Chondrocyte (in vitro differentiated cells): ENCODE results near the gene MECP2. TPM values are rescaled to one million over a fixed set of nuclear protein-coding genes. Genes with fewer than 3 reads are reported as not detected.

ENCODE experiments used
- DNase-seq: peaks from one replicate; pipeline ENCODE4 v3.0.0; 2021; ENCODE audit warnings: mixed read lengths, low spot score
- H3K27ac Mint-ChIP-seq: one replicate; pipeline ENCODE4 v1.8.0; 2021; ENCODE audit warnings: mild to moderate bottlenecking, moderate library complexity, mixed read lengths; ENCODE audit not compliant: unreplicated experiment
- H3K27me3 Mint-ChIP-seq: 2 replicates; pipeline ENCODE4 v1.8.0; 2021; ENCODE audit warnings: low read depth, mixed read lengths
- H3K36me3 Mint-ChIP-seq: 2 replicates; pipeline ENCODE4 v1.8.0; 2021; ENCODE audit warnings: low read depth, mixed read lengths
- H3K4me1 Mint-ChIP-seq: 2 replicates; pipeline ENCODE4 v1.8.0; 2021; ENCODE audit warnings: low read depth, mild to moderate bottlenecking, mixed read lengths
- H3K4me3 Mint-ChIP-seq: one replicate; pipeline ENCODE4 v1.8.0; 2021; ENCODE audit warnings: mild to moderate bottlenecking, moderate library complexity, mixed read lengths; ENCODE audit not compliant: unreplicated experiment
- H3K9me3 Mint-ChIP-seq: 2 replicates; pipeline ENCODE4 v1.8.0; 2021; ENCODE audit warnings: low read depth, mixed read lengths
- CTCF ChIP-seq: fragments of 200-600 bp; sonication (generic); IDR thresholded peaks from 2 replicates; pipeline ENCODE4 v1.5.0; 2021; ENCODE audit warnings: antibody characterized with exemption, mild to moderate bottlenecking, moderate library complexity
- total RNA-seq: library from RNA; stranded (reverse); gene quantifications from 3 replicates; pipeline ENCODE4 v1.2.1, GENCODE V29; 2021

Gene MECP2
- total RNA-seq, 1 donor from 2014 or later: 32.3 TPM

GRCh38 chrX:154074199-154074598 is 23.3 kb downstream of the MECP2 start:
- Mint-ChIP-seq H3K4me3 (no peak overlapping the region), H3K4me1 (peaks cover 21% of the 10 kb centered on the region), H3K27ac (peak overlapping the region; percentile 75), H3K36me3 (peaks cover 2% of the 10 kb centered on the region), H3K27me3 (no peaks in the 10 kb centered on the region), H3K9me3 (peaks cover 2% of the 10 kb centered on the region)
- DNase-seq: no peak
- no peak for TF ChIP-seq CTCF

DNA sequence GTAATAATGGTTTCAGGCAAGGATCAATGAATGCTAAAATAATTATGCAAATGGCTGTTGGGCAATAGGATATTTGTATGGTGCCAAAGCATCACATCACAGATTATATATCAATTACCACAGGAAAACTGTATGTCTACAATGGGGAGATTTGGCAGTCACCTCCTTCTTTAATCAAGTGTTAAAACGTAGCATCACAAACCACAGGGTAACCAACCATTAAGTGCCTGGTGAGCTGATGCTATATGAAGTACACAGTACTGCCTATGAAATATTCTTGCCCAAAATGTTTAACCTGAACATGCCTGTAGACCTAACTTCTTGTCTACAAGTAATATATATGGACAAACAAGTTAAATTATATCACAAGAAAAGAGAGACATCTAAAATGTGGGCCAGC is 25.3 kb downstream of the MECP2 start:
- Mint-ChIP-seq H3K9me3 (peaks cover 5% of the 10 kb centered on the region), H3K27ac (peak overlapping the region; percentile 5), H3K4me3 (no peak overlapping the region), H3K27me3 (no peaks in the 10 kb centered on the region), H3K36me3 (no peaks in the 10 kb centered on the region), H3K4me1 (peaks cover 24% of the 10 kb centered on the region)
- TF ChIP-seq CTCF: no peak
- no peak for DNase-seq

DNA sequence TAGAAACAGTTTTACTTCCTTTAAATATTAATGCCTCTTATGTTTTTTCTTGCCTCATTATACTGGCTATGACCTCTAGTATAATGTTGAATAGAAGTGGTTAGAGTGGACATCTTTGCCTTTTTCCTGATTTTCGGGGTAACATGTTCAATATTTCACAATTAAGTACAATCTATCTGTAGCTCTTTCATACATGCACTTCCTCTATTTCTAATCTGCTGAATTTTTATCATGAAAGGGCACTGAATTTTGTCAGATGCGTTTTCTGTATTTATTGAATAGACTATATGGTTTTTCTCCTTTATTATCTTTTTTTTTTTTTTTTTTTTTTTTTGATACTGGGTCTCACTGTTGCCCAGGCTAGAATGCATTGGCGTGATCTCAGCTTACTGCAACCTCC is 29.0 kb downstream of the MECP2 start:
- Mint-ChIP-seq H3K4me3 (no peak overlapping the region), H3K27me3 (no peaks in the 10 kb centered on the region), H3K27ac (no peak overlapping the region), H3K4me1 (peaks cover 18% of the 10 kb centered on the region), H3K9me3 (peaks cover 3% of the 10 kb centered on the region), H3K36me3 (no peaks in the 10 kb centered on the region)
- no peak for DNase-seq
- no peak for TF ChIP-seq CTCF

- Mint-ChIP-seq H3K9me3 (peaks cover 3% of the 10 kb centered on the region), H3K36me3 (no peaks in the 10 kb centered on the region), H3K27me3 (no peaks in the 10 kb centered on the region), H3K4me3 (no peak overlapping the region), H3K4me1 (peaks cover 28% of the 10 kb centered on the region), H3K27ac (no peak overlapping the region)
- no peak for DNase-seq
- no peak for TF ChIP-seq CTCF
Measured at GRCh38 chrX:154064637-154065435, 32.7 kb downstream of the MECP2 start.

DNA sequence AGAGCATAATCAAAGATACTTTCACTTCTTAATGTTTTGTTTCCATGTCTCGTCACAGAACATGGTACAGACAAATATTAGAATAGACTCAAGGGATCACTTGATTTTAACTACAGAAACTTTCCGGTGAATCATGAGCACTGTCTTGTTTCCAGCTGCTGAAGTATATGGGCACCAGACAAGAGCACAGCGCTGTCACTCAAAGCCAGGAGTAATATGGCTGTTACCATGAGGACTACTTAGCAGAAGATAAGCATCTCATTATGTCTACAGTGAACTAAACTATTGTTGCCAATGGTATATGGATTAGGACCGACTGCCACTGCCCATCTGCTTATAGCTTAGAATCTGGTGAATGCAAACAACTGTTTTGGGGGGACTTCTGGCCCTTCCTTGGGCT is 34.3 kb downstream of the MECP2 start:
- Mint-ChIP-seq H3K27ac (no peak overlapping the region), H3K27me3 (no peaks in the 10 kb centered on the region), H3K36me3 (no peaks in the 10 kb centered on the region), H3K4me3 (no peak overlapping the region), H3K9me3 (no peaks in the 10 kb centered on the region), H3K4me1 (peaks cover 43% of the 10 kb centered on the region)
- DNase-seq: no peak
- TF ChIP-seq CTCF: no peak
